Left cardiac atrium (tissue), 4 donors: ENCODE data around the gene ARL6IP5. TPM values are rescaled to one million over a fixed set of nuclear protein-coding genes. Genes with fewer than 3 reads are reported as not detected.

Source experiments
- ATAC-seq, 2 donors: fragments of 200-7000 bp; cut with Tn5 transposase; one replicate each; pipeline ENCODE4 v1.9.1; 2020; ENCODE audit warnings: mild to moderate bottlenecking in 2 of 2, moderate library complexity in 2 of 2
- DNase-seq: peaks from one replicate; pipeline ENCODE4 v3.0.0-alpha.2; 2020
- intact Hi-C, 2 donors: fragments of 100-400 bp; cut with DNase I; formaldehyde crosslinking; loops; one replicate each; pipeline versions ENCODE4 v1.14.1 to v1.15.1; 2022 to 2023
- long read RNA-seq: library from polyadenylated mRNA; unstranded; transcript quantifications from one replicate; pipeline ENCODE4 v2.0.0, GENCODE V29; 2021
- total RNA-seq, 2 donors: library from RNA; stranded (reverse); fragmentation: NEBNext Ultra II Directional; extraction: Animal tissue kit (Norgen Biotek cat#: 25700); gene quantifications; one replicate each; pipeline ENCODE4 v1.2.1, GENCODE V29; 2021
- donor health status: DM: no; HTN: yes; CAD: no.
- donor health status: DM: no; HTN: yes; CAD: no; lungs with severe emphysema.
- donor health status: DM: yes; HTN: yes; CAD: no.
- donor health status: Dilated cardiomyopathy.

ARL6IP5 gene, protein sequence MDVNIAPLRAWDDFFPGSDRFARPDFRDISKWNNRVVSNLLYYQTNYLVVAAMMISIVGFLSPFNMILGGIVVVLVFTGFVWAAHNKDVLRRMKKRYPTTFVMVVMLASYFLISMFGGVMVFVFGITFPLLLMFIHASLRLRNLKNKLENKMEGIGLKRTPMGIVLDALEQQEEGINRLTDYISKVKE
- 100 to 1,000 TPM; 165 to 166 TPM for total RNA-seq
- long read RNA-seq, transcript ARL6IP5-201 (3 exons, 2,101 nt): major isoform, 317 of 325 reads
- long read RNA-seq, partial matches to known transcripts: 2 of 325 reads
- long read RNA-seq, other reads (novel, unspliced or antisense): 6 of 325 reads

GRCh38 chr3:69084326-69085167 lies at the start of gene ARL6IP5:
TSS of gene ARL6IP5 (plus strand) at chr3:69084937. CDS start at chr3:69085048, 111 bp downstream.
- DNase-seq: peak; percentile 94
- peak; percentile 73 to 75 for ATAC-seq
- intact Hi-C loops: loop anchor here in 1 of 2 donors (5.0 kb wide), 1 partner anchor 38 kb away; the partner anchor contains the start of gene LMOD3

DNA sequence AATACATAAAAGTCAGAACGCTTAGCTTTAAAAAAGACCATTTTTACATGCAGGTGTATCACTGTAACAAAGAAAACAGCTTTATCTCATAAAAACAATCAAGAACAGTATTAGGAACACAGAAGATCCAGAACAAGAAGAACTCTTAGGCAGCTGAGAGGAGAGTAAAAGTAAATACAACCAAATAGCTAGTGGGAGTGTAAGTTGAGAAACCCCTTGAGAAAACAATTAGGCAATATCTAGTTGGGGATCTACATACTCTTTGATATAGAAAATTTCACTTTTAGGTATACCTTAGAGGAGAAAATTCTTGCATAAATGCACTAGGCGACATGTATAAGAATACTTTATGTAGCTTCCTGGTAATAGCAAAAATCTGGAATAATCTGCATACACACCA lies 40.1 kb upstream of the ARL6IP5 start:
- ATAC-seq (no peak), DNase-seq (no peak)

DNA sequence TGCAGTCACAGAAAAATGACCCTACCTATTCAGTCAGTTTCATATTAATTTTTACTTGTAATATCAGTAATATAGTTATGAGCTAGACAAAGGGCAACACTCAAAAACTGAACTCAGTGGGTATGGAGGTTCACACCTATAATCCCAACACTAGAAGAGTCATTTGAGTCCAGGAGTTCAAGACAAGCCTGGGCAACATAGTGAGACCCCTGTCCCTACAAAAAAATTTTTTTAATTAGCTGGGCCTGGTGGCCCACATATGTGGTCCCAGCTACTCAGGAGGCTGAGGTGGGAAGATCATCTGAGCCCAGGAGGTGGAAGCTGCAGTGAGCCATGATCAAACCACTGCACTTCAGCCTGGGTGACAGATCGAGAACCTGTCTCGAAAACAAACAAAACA lies 35.7 kb upstream of the ARL6IP5 start:
- DNase-seq (no peak), ATAC-seq (no peak)
- intact Hi-C loops: no loop called here

More for the DNA sequence above, 40.1 kb upstream of the ARL6IP5 start:
- intact Hi-C loops: no loop called here

- DNase-seq: peak; percentile 99
- ATAC-seq: peak; percentile 98 to 99
- intact Hi-C loops: no loop called here
These were observed 32.8 kb upstream of the ARL6IP5 start, which contains the start of gene TMF1 for GRCh38 chr3:69051756-69052471. TSS of gene TMF1 (minus strand) at chr3:69052333. CDS start at chr3:69052086, 247 bp downstream.

GRCh38 chr3:69052472-69052898 lies 32.3 kb upstream of the ARL6IP5 start:
- intact Hi-C loops: no loop called here
- no peak for ATAC-seq
- no peak for DNase-seq

GRCh38 chr3:69058180-69058946 lies 26.4 kb upstream of the ARL6IP5 start:
- ATAC-seq (peak; percentile 38 to 40), DNase-seq (no peak)
- intact Hi-C loops: no loop called here

DNA sequence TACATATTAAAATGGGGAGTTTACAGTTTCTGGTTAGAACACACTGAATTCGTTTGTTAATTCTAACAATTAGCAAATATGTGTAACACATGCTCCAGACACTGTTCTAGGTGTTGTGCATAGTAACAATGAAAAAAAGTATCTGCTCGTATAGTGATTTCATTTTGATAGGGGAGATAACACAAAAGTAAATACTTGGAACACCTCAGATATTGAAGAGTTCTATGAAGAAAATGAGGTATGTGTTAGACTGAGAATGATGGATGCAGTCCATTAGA lies 25.9 kb upstream of the ARL6IP5 start:
- ATAC-seq (no peak), DNase-seq (no peak)
- intact Hi-C loops: no loop called here

- DNase-seq: no peak
- intact Hi-C loops: no loop called here
- no peak for ATAC-seq
These were observed 25.0 kb upstream of the ARL6IP5 start for GRCh38 chr3:69059688-69060087.

DNA sequence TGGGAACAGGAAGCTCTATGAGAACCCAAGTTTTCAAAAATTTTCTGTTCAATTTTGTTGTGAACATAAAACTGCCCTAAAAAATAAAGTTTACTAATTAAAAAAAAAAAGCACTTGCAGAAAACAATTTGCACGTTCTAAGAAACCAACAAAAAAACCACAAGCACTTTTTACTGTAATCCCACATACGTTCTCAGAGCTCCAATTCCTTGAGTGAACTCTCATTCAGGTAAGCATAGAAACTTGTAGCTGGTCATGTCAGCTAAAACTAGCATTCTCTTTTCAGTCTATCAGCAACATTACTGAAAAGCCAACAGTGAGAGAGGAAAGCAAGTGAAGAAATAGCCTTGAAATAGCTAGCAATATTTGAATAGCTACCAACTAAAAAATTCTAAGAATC lies 21.1 kb upstream of the ARL6IP5 start:
- intact Hi-C loops: no loop called here
- ATAC-seq: no peak

DNA sequence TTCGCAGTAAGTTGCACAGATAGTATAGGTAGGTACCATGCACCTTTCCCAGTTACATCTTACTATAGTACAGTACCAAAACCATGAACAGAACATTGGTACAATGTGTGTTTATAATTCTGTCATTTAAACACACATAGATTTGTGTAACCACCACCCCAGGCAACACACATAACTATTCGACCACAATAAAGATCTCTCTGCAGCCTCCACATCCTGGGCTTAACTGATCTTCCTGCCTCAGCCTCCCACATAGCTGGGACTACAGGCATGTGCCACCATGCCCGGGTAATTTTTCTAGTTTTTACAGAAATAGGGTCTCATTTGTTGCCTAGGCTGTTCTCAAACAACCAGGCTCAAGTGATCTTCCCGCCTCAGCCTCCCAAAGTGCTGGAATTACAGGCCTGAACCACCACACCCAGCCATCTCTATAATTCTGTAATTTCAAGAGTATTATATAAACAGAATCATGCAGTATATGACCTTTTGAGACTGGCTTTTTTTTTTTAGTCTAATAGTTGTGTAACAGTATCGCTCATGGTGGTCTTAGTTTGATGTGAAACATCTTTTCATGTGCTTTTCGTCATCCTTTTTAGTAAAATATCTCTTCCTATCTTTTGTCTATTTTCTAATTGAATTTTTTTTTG lies 19.3 kb upstream of the ARL6IP5 start:
- intact Hi-C loops: no loop called here
- ATAC-seq (no peak), DNase-seq (no peak)

More for the DNA sequence above, 21.1 kb upstream of the ARL6IP5 start:
- no peak for DNase-seq

GRCh38 chr3:69066121-69066520 lies 18.6 kb upstream of the ARL6IP5 start:
- DNase-seq: no peak
- intact Hi-C loops: no loop called here
- ATAC-seq: no peak

- intact Hi-C loops: no loop called here
- ATAC-seq (no peak), DNase-seq (no peak)
These were observed 11.8 kb upstream of the ARL6IP5 start for GRCh38 chr3:69072928-69073327.

GRCh38 chr3:69079269-69080159 lies 5.2 kb upstream of the ARL6IP5 start:
- peak; percentile 51 to 60 for ATAC-seq
- intact Hi-C loops: no loop called here
- DNase-seq: peak; percentile 35

DNA sequence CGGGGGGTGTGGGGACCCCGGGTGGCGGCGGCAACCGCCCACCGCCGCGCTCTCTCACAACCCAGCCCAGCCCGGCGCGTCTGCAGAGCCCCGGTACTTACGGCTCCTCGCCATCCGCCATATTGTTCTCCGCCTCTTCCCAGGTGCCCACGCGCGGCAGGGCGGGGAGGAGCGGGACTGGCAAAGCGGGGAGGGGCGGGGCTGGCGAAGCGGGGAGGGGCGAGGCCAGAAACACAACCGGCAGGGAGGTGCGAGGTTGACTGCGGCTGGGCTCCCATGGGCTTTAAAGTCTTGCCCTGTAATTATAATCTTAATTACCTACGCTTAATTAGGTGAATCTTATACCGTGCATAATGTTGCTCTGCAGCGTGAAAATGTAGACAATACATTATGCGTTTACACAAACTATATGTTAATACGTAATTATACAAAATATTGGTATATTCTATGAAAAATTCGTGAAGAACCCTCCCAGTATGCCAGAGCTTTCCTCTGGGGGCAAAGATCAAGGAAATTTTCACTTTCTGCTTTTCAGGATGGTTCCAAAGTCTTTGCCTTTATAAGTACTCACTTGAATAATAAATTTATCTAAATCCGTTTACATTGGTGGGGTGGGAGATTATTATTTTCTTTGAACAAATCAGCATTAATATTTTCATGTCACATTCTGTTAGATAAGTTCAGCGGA lies 4.4 kb upstream of the ARL6IP5 start, which contains the start of gene UBA3:
TSS of gene UBA3 (minus strand) at position 133 of the 688 bp plus-strand sequence. CDS start at position 121, 12 bp downstream.
- intact Hi-C loops: no loop called here
- DNase-seq (peak; percentile 93), ATAC-seq (peak; percentile 87 to 89)

DNA sequence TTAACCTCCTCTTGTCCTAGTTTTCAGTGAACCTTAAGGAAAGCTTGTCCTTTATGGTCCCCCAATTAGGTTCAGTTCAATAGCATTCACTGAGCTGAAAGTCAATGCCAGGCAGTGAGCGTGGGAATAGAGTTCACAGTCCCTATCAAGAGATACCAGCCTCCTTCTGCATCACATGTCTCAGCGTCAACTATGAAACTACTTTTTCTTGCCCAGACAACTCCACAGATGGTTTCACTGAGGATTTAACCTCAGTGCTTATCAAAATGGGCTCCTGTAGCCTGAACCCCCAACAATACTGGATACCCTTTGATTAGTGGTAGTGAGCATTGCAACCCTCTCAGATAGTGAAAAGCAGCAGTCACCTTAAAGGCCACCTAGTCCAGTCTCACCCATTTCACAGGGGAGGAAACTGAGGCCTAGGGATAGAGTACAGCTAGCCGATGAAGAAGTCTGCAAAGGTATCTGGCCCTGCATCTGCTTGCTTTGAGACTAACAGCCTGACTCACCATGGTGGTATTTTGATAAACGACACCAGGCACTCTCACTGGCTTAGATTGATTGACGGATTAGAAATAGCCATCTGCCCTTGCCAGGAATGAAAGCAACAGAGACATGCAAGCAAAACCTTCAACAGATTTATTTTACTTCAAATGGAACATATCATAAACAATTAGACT lies 3.0 kb upstream of the ARL6IP5 start:
- ATAC-seq (no peak), DNase-seq (no peak)
- intact Hi-C loops: no loop called here

GRCh38 chr3:69082361-69082760 lies 2.4 kb upstream of the ARL6IP5 start:
- DNase-seq: no peak
- intact Hi-C loops: no loop called here
- ATAC-seq: no peak
